ENCODE measurements around the gene GNAI3.
"Not testable (repeated sequence)": the region's sequence is repeated elsewhere in the genome, so short reads cannot be mapped to it uniquely, and the experiment has no call there.

Gene GNAI3

DNA sequence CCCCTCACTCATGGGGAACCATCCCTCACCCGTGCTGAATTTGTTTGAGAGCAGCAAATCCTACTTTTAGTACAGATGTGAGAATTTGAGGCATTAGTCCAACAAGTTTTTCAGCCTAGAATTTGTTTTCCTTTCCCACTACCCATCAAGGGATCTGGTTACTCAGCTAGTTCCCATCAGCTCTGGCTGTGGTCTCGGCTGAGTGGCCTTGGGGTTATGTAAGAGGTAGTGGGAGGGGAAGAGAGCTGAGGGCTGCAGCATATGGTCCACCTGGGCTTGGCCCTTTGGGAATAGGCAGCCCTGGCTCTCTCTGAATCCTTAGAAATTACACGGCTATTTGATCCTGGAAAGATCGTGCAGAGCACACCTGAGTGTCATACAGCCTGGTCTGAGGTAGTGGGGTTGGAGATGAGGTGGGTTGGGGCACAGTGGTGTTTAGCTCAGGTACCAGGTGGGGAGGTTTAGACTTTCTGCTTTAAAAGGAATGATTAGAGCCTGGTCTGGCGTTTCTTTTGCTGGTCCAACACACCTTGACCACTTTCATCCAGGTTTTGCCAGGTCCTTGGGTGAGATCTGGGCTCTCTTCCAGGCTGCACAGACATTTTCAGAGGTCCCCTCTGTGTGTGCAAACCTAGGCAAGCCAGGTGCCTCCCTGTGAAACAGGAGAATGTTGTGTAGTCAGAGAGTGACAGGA is 111.7 kb downstream of the GNAI3 start:
- DNase-seq (ENCODE audit: low read depth, low spot score) = no peak

GRCh38 chr1:109660691-109661026 is 112.2 kb downstream of the GNAI3 start:
- DNase-seq (ENCODE audit: low read depth, low spot score) = not testable (repeated sequence)

DNA sequence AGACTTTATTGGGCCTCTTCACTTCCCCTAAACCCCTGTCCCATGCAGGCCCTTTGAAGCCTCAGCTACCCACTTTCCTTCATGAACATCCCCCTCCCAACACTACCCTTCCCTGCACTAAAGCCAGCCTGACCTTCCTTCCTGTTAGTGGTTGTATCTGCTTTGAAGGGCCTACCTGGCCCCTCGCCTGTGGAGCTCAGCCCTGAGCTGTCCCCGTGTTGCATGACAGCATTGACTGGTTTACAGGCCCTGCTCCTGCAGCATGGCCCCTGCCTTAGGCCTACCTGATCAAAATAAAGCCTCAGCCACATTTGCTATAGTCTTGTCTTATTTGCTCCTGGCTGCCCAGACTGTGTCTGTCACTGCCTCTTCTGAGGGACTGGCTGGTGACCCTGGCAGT is 113.0 kb downstream of the GNAI3 start:
- DNase-seq (ENCODE audit: low read depth, low spot score) = no peak

DNA sequence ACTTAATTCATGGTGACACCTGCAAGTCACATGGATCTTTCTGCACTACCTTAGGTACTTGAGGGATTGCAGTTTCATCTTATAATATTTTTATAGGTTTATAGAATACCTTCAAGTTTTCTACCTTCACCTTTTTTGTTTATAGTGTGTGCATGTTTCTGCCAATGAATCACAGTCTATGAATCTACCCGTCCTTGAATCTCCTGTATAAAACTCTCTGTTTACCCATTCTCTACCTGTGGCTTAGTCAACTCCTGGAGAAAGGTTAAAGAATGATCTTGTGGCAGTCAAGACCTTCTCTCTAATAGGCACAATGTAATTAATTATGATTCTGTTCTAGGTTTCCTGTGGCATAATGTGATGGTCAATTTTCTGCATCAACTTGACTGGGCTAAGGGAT is 116.3 kb downstream of the GNAI3 start:
- DNase-seq (ENCODE audit: low read depth, low spot score) = no peak

GRCh38 chr1:109667452-109668122 is 119.2 kb downstream of the GNAI3 start, which contains the start of gene GSTM2:
Gene GSTM2 (plus strand): TSS chr1:109668057. CDS start chr1:109668116, 59 bp downstream.
- peak; percentile 69 for DNase-seq (ENCODE audit: low read depth, low spot score)

Measured in smooth muscle cell of the brain vasculature (primary cell).